DND-41 (cell line): ENCODE data around the gene OSBPL5.

Source experiments
- ATAC-seq: fragments of 200-7000 bp; cut with Tn5 transposase; 3 replicates; pipeline ENCODE4 v1.9.1; 2021; ENCODE audit warnings: low read depth; ENCODE audit not compliant: insufficient read depth
- DNase-seq: peaks from one replicate; pipeline ENCODE4 v3.0.0-alpha.2; 2020
- H2AFZ ChIP-seq: 2 replicates; pipeline ENCODE4 v1.6.0; 2012; ENCODE audit warnings: low read depth, low read length
- H3K27ac ChIP-seq: 2 replicates; pipeline ENCODE4 v1.5.1; 2012; ENCODE audit warnings: low read length, inconsistent platforms
- H3K27me3 ChIP-seq: fragments of 200-600 bp; sonication (generic); 2 replicates; pipeline ENCODE4 v1.6.0; 2012; ENCODE audit warnings: low read length, mild to moderate bottlenecking, inconsistent platforms; ENCODE audit not compliant: insufficient read depth, poor library complexity
- H3K36me3 ChIP-seq: 2 replicates; pipeline ENCODE4 v1.5.1; 2012; ENCODE audit warnings: low read length, inconsistent platforms; ENCODE audit not compliant: insufficient read depth
- H3K4me1 ChIP-seq: 2 replicates; pipeline ENCODE4 v1.5.1; 2012; ENCODE audit warnings: mild to moderate bottlenecking, low read length; ENCODE audit not compliant: insufficient read depth
- H3K4me2 ChIP-seq: 2 replicates; pipeline ENCODE4 v1.6.0; 2012; ENCODE audit warnings: mild to moderate bottlenecking, moderate library complexity, low read length, inconsistent platforms; ENCODE audit not compliant: insufficient read depth
- H3K4me3 ChIP-seq, 2 experiments: fragments of 200-600 bp in 1 of 2; shearing (Covaris generic) in 1 of 2; 2 replicates each; pipeline ENCODE4 v1.5.1; 2012 to 2016; ENCODE audit warnings: inconsistent platforms in 2 of 2, low read length in 2 of 2, mild to moderate bottlenecking in 2 of 2, low read depth in 1 of 2, moderate library complexity in 1 of 2
- H3K79me2 ChIP-seq: 2 replicates; pipeline ENCODE4 v1.6.0; 2012; ENCODE audit warnings: low read length, inconsistent platforms; ENCODE audit not compliant: insufficient read depth
- H3K9ac ChIP-seq: 2 replicates; pipeline ENCODE4 v1.6.0; 2012; ENCODE audit warnings: low read depth, mild to moderate bottlenecking, inconsistent platforms, low read length, moderate library complexity
- H3K9me3 ChIP-seq: 2 replicates; pipeline ENCODE4 v1.5.1; 2012; ENCODE audit warnings: low read length, moderate library complexity, mild to moderate bottlenecking, inconsistent platforms; ENCODE audit not compliant: insufficient read depth, severe bottlenecking
- H4K20me1 ChIP-seq: 2 replicates; pipeline ENCODE4 v1.6.0; 2012; ENCODE audit warnings: low read length; ENCODE audit not compliant: insufficient read depth
- CTCF ChIP-seq: IDR thresholded peaks from 2 replicates; pipeline ENCODE4 v1.5.1; 2012; ENCODE audit warnings: borderline replicate concordance, low read length, moderate library complexity, mild to moderate bottlenecking; ENCODE audit not compliant: poor library complexity, severe bottlenecking; ENCODE audit errors: extremely low read depth
- EZH2 ChIP-seq: IDR thresholded peaks from 3 replicates; pipeline ENCODE4 v1.6.1; 2012; ENCODE audit warnings: borderline replicate concordance, low read depth, mild to moderate bottlenecking, moderate library complexity, low read length, inconsistent platforms; ENCODE audit not compliant: severe bottlenecking

OSBPL5 gene

GRCh38 chr11:3101921-3102640, 63.0 kb downstream of the OSBPL5 start:
- no peaks in the 10 kb centered on the region for H4K20me1 ChIP-seq
- H3K27me3 ChIP-seq, result no peaks in the 10 kb centered on the region

GRCh38 chr11:3099178-3099577, 65.9 kb downstream of the OSBPL5 start:
- ATAC-seq, result no peak
- Histone ChIP-seq H3K9ac (no peak overlapping the region), H3K4me3 (no peak overlapping the region), H3K4me2 (no peak overlapping the region), H3K79me2 (no peaks in the 10 kb centered on the region), H3K27ac (no peak overlapping the region), H3K27me3 (no peaks in the 10 kb centered on the region), H3K9me3 (no peaks in the 10 kb centered on the region), H4K20me1 (no peaks in the 10 kb centered on the region), H3K4me1 (no peaks in the 10 kb centered on the region), H2AFZ (no peak overlapping the region), H3K36me3 (peaks cover 57% of the 10 kb centered on the region)
- TF ChIP-seq EZH2 (no peak), CTCF (no peak)
- DNase-seq, result no peak

More at GRCh38 chr11:3101921-3102640, 63.0 kb downstream of the OSBPL5 start:
- TF ChIP-seq CTCF, result no peak
- TF ChIP-seq EZH2, result no peak
- H3K36me3 ChIP-seq, result peaks cover 65% of the 10 kb centered on the region
- H3K9ac ChIP-seq, result no peak overlapping the region
- H3K27ac ChIP-seq, result no peak overlapping the region
- ATAC-seq, result peak; percentile 17; the same call in 1 of the 3 replicates
- no peak overlapping the region for H2AFZ ChIP-seq
- H3K79me2 ChIP-seq, result no peaks in the 10 kb centered on the region
- H3K4me1 ChIP-seq, result no peaks in the 10 kb centered on the region
- H3K4me3 ChIP-seq, result no peak overlapping the region
- no peaks in the 10 kb centered on the region for H3K9me3 ChIP-seq
- DNase-seq, result no peak
- no peak overlapping the region for H3K4me2 ChIP-seq

- ATAC-seq, result no peak
- no peak for DNase-seq
- no peak overlapping the region for H3K4me2 ChIP-seq
- H3K27ac ChIP-seq, result no peak overlapping the region
- H3K4me3 ChIP-seq, result no peak overlapping the region
- no peaks in the 10 kb centered on the region for H3K9me3 ChIP-seq
- peaks cover 68% of the 10 kb centered on the region for H3K36me3 ChIP-seq
- TF ChIP-seq EZH2 (no peak), CTCF (no peak)
- H2AFZ ChIP-seq, result no peak overlapping the region
- no peaks in the 10 kb centered on the region for H3K4me1 ChIP-seq
- H3K79me2 ChIP-seq, result no peaks in the 10 kb centered on the region
- no peaks in the 10 kb centered on the region for H3K27me3 ChIP-seq
- H4K20me1 ChIP-seq, result peaks cover 13% of the 10 kb centered on the region; the same call in 1 of the 2 replicates
- no peak overlapping the region for H3K9ac ChIP-seq
These were observed 68.1 kb downstream of the OSBPL5 start for GRCh38 chr11:3096909-3097530.
